NK-92 treated with Interleukin-12 subunit alpha and Interleukin-12 subunit beta, amount 100 ng/mL, for 24 hours (cell line): Measurements from ENCODE around the gene ASNS.
"Not testable (repeated sequence)": the region's sequence is repeated elsewhere in the genome, so short reads cannot be mapped to it uniquely, and the experiment has no call there.

Source experiments
- DNase-seq: peaks from one replicate; lab custom pipeline; 2025; lab: John Stamatoyannopoulos, UW

Gene ASNS, protein sequence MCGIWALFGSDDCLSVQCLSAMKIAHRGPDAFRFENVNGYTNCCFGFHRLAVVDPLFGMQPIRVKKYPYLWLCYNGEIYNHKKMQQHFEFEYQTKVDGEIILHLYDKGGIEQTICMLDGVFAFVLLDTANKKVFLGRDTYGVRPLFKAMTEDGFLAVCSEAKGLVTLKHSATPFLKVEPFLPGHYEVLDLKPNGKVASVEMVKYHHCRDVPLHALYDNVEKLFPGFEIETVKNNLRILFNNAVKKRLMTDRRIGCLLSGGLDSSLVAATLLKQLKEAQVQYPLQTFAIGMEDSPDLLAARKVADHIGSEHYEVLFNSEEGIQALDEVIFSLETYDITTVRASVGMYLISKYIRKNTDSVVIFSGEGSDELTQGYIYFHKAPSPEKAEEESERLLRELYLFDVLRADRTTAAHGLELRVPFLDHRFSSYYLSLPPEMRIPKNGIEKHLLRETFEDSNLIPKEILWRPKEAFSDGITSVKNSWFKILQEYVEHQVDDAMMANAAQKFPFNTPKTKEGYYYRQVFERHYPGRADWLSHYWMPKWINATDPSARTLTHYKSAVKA

GRCh38 chr7:97872025-97872669 is at the start of gene ASNS:
ASNS (minus strand) TSS chr7:97872408; CDS start chr7:97869156, 3,252 bp downstream.
- DNase-seq, result no peak

DNA sequence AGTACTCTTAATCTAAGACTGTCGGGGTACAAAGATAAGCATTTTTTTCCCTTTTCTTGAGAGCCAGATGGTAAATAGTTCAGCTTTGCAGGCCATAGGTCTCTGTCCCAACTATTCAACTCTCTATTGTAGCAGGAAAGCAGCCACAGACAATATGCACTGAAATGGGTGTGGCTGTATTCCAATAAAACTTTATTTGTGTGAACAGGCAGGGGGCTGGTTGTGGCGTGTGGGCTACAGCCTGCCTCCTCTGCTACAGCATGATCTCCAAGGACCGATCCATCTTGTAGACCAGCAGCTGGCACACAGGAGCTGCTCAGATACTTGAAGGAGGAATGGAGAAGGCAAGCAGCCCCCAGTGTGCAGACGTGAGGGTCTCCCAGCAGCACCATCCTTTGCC is 49.0 kb upstream of the ASNS start:
- DNase-seq, result not testable (repeated sequence)

DNA sequence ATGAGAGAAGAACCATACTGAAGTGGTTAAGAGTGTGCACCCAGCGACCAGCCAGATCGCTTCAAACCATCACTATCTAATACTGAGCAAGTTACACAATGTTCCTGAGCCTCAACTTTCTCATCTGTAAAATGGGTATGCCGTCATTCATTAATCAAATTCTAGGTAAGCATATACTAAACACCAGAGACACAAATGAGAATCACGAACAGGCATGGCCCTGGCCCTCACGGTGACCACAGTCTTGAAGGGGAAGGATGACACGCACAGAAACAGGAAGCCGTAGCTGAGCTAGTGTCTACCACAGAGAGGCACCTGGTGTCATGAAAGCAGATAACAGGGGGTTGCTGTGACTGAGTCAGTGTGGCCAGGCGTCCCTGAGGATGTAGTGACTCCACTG is 43.1 kb upstream of the ASNS start:
- DNase-seq, result not testable (repeated sequence)

DNA sequence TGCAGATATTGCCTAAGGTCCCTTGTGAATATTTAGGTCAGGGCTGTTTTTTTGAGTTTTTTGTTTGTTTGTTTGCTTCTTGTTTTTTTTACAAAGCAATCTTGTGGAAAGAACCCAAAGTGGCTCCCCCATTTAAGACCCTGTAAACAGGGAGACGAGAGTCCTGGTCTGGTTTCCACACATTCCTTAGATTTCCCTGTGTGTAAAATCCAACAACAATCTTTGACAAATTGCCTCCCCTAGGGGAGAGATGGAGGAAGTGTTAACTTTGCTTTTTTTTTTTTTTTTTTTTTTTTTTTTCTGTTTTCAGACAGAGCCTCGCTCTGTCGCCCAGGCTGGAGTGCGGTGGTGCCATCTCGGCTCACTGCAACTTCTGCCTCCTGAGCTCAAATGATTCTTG is 40.1 kb upstream of the ASNS start:
- not testable (repeated sequence) for DNase-seq

DNA sequence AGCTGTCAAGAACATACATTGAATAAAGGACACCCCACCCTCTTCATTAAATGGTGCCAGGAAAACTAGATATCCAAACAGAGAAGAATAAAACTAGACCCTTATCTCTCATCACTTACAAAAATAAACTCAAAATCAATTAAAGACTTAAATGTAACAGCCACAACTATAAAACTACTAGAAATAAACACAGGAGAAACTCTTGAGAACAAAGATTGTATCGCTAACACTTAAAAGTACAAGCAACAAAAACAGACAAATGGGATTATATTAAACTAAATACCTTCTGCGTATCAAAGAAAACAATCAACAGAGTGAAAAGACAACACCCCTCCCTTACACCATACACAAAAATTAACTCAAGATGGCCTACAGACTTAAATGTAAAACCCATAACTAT is 24.7 kb upstream of the ASNS start:
- not testable (repeated sequence) for DNase-seq

DNA sequence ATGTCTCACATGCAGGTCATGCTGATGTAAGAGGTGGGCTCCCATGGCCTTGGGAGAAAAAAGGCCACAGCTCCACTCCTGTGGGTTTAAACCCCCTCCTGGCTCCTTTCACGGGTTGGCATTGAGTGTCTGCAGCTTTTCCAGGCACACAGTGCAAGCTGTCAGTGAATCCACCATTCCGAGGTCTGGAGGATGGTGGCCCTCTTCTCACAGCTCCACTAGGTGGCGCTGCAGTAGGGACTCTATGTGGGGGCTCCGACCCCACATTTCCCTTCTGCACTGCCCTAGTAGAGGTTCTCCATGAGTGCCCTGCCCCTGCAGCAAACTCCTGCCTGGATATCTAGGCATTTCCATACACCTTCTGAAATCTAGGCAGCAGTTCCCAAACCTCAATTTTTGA is 19.5 kb upstream of the ASNS start:
- DNase-seq, result not testable (repeated sequence)

DNA sequence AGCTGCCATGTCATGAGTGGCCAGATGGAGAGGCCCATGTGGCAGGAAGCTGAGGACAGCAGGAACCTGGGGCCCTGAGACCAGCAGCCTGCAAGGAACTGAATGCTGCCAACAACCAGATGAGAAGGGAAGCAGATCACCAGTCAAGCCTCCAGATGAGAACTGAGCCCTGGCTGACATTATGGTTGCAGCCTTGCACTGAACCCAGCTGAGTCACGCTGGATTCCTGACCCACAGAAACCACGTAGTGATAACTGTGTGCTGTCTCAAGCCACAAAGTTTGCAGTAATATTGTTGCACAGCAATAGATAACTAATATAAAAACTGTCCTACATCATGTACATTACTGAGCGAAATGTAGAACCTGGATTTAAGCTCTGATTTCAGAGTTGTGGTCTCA is 7.3 kb upstream of the ASNS start:
- DNase-seq, result not testable (repeated sequence)

DNA sequence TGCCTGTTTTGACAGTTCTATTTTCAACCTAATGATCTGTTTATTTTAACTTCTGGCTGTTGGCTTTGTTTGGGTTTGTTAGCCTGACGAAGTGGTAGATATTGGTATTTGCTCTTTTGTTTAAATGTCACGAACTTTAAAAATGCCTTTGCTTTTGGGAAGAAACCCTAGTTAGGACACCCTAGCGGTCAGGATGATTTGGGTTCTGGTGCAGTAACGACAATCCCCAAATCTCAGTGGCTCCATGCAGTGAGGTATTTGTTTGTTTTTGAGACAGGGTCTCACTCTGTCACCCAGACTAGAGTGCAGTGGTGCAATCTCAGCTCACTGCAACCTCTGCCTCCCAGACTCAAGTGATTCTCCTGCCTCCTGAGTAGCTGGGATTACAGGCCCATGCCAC is 2.7 kb upstream of the ASNS start:
- DNase-seq, result not testable (repeated sequence)

DNA sequence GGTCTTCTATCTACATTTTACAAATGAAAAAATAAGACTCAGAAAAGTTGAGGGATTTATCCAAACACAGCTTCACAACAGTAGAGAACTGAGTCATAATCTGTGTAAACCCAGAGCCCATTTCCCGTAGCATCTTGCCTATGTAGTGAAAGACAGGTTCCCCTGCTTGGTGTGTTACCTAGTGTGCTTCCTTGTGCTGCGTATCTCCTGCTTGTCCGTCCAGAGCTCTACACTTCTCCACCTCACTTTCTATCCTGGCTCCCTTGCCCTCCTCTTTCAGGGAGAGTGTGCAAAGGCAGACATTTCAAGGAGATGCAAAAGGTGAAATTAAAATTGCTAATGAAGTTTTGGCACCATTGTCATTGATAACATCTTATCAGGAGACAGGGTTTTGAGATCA is 1.4 kb upstream of the ASNS start:
- no peak for DNase-seq

GRCh38 chr7:97871659-97872024 is 566 bp downstream of the ASNS start:
- no peak for DNase-seq

DNA sequence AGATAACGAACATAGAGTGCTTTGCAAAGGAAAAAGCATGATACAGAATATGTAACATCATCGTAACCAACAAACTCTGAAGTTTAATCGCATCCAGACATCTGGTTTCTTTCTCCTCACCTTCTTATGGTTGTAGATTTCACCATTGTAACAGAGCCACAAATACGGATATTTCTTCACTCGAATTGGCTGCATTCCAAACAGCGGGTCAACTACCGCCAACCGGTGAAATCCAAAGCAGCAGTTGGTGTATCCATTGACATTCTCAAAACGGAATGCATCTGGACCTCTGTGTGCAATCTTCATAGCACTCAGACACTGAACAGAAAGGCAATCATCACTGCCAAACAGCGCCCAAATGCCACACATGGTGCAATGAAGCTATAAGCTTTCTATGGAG is 3.4 kb downstream of the ASNS start:
- no peak for DNase-seq

GRCh38 chr7:97868314-97868713 is 3.9 kb downstream of the ASNS start:
- no peak for DNase-seq

- DNase-seq, result no peak
Observed at GRCh38 chr7:97865104-97865503, 7.1 kb downstream of the ASNS start.

GRCh38 chr7:97859606-97860204 is 12.5 kb downstream of the ASNS start:
- DNase-seq, result no peak

- DNase-seq, result no peak
Observed at GRCh38 chr7:97858221-97858620, 14.0 kb downstream of the ASNS start.

DNA sequence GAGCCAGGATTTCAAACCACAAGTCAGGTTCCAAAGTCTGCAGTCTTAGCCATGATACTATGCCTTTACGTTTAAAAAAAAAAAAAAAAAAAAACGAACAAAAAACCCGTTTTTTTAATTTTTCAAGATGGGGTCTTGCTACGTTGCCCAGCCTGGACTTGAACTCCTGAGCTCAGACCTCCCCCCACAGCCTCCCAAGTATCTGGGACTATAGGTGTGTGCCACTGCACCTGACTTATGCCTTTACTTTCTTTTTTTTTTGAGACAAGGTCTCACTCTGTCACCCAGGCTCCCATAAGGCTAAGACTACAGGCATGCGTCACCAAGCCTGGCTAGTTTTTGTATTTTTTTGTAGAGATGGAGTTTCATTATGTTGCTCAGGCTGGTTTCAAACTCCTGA is 14.7 kb downstream of the ASNS start:
- no peak for DNase-seq

- DNase-seq, result no peak
Observed at GRCh38 chr7:97851683-97852082, 20.5 kb downstream of the ASNS start.

DNA sequence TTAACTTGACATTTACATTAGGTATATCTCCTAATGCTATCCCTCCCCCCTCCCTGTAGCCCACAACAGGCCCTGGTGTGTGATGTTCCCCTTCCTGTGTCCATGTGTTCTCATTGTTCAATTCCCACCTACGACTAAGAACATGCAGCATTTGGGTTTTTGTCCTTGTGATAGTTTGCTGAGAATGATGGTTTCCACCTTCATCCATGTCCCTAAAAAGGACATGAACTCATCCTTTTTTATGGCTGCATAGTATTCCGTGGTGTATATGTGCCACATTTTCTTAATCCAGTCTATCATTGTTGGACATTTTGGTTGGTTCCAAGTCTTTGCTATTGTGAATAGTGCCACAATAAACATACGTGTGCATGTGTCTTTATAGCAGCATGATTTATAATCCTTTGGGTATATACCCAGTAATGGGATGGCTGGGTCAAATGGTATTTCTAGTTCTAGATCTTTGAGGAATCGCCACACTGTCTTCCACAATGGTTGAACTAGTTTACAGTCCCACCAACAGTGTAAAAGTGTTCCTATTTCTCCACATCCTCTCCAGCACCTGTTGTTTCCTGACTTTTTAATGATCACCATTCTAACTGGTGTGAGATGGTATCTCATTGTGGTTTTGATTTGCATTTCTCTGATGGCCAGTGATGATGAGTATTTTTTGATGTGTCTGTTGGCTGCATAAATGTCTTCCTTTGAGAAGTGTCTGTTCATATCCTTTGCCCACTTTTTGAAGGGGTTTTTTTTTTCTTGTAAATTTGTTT is 21.8 kb downstream of the ASNS start:
- DNase-seq, result not testable (repeated sequence)

DNA sequence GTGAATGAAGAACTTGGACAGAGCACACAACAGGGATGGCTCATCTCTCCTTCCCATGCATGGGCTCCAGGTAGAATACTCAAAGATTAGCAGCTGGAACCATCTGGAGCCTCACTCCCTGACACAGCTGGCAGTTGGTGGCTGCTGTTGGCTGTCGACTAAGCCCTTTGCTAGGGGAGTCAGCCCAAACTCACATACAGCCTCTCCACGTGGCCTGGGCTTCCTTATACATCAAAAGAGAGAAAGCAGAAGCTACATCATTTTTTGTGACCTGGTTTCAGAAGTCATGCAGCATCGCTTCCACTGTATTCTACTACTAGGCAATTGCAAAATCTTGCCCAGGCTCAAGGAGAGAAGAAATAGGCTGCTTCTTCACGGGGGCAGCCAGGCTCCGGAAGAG is 24.4 kb downstream of the ASNS start:
- no peak for DNase-seq

DNA sequence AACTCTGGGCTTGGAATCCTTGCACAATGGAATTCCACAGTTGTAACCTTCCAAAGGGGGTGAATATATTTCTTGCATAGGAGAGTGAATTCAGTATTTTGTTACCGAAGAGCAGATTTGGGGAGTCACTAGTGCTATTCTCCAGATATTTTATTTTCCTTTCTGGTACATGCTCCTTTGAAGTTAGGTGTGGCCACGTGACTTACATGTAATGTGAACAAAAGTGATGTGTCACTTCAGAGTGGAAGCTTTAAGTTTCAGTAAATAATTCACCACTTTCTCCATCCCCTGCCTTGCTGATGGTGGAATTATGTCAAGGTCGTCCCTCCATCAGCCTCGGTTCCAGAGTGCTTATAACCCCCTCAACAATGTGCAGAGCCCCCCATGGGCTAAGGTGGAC is 25.3 kb downstream of the ASNS start:
- no peak for DNase-seq

- no peak for DNase-seq
Observed at GRCh38 chr7:97845622-97846203, 26.5 kb downstream of the ASNS start.

DNA sequence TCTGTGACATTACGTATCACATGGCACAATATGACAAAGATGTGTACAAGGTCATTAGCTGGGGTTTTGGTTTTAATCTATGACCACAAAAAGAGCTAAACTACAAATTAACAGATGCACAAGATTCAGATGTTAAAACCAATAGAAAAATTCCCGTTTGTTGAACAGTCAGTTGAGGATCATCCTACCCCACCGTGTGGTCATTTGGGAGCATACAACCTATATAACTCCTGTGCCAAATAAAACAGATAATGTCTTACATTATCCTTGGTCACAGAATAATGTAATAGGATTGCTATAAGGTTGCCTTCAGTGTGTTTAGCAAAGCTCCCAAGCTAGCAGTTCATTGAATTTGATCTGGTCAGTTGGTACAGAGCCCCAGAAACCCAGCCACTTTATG is 28.2 kb downstream of the ASNS start:
- DNase-seq, result no peak
